Measurements from ENCODE around the gene CAMSAP1.

DNA sequence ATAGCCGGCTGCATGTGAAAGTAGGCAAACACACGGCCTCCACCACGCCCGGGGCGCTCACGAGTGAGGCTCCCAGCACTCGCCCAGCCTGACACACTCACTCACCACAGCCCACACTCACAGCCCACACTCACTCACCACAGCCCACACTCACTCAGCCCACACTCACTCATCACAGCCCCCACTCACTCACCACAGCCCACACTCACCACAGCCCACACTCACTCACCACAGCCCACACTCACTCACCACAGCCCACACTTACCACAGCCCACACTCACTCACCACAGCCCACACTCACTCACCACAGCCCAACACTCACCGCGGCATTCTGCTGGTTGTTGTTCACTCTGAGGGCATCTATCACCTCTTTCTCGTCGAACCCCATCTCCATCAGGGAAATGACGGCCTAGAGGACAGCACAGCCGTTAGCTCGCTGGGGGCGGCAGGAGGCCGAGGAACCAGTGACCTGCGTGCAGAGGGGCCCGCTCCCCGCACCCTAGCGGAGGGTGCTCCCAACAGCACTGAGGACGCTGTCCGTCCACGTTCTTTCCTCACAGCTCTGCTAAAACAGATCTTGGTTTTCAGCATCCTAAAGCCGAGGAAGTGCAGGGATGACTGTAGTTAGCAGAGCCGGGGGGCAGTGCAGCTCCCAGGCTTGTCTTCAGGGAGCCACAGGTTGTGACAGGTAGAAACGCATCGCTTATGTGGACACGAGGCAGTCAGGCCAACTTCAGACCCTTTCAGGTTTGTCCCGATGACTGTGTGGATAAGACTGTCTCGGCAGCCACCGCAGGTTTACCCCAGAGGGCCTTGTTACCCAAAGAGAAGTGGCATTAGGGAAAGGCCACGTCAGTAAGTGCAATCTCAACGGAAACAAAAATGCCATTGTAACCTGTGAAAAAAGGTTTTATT, 32.3 kb upstream of the CAMSAP1 start:
- TF ChIP-seq, protein P1, sequence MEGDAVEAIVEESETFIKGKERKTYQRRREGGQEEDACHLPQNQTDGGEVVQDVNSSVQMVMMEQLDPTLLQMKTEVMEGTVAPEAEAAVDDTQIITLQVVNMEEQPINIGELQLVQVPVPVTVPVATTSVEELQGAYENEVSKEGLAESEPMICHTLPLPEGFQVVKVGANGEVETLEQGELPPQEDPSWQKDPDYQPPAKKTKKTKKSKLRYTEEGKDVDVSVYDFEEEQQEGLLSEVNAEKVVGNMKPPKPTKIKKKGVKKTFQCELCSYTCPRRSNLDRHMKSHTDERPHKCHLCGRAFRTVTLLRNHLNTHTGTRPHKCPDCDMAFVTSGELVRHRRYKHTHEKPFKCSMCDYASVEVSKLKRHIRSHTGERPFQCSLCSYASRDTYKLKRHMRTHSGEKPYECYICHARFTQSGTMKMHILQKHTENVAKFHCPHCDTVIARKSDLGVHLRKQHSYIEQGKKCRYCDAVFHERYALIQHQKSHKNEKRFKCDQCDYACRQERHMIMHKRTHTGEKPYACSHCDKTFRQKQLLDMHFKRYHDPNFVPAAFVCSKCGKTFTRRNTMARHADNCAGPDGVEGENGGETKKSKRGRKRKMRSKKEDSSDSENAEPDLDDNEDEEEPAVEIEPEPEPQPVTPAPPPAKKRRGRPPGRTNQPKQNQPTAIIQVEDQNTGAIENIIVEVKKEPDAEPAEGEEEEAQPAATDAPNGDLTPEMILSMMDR (IDR thresholded peaks at IDR 0.05; ENCODE audit: low read depth, low read length): no peak
- TF ChIP-seq EZH2phosphoT487 (IDR thresholded peaks at IDR 0.05; ENCODE audit: low read depth): no peak

Data from OCI-LY3 (cell line).